Measurements from ENCODE around the gene PRDM15. TPM values are rescaled to one million over a fixed set of nuclear protein-coding genes. Genes with fewer than 3 reads are reported as not detected.
A peak's percentile ranks its signal among the peaks of the same experiment; 100 is the strongest.

The PRDM15 gene
- total and polyA plus RNA-seq, 10 donors = 4.4 to 18.0 (median 10.8) TPM

DNA sequence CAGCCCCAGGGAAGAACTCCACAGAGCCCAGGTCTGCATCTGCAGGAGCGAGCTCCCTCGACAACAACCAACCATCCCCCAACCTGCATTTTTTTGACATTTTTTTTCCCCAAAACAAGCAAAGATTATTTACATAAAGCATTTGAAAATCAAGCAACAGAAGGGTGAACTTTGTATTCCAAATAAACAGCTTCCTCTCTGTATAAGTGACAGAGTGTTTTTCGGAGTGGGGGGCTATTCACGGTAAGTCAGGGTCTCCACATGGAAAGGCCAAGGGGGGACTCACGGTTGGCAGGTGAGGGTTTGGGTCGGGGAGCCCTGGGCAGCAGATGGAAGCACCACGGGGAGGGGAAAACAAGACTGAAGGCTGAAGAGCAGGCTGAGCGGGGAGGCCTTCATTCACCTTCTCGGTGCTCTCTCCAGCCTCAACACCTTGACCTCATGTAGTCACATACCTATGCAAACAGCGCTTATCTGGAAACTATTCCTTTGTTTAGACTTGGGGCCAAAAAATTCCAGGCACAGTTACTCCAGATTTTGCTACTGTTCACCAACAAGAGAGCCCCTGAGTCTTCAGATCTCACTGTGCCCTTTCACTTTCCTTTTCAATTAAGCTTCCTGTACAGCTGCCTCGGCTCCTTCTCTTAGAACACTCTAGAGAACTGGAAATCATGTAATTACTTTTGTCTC lies 47.1 kb upstream of the PRDM15 start:
- Histone ChIP-seq H3K9me3 (no peaks in the 10 kb centered on the region), H3K4me3 (peak overlapping the region; percentile 15 to 67 (median 32)), H3K27me3 (replicated peaks in 1 of 7) (no peaks in the 10 kb centered on the region), H3K4me1 (peaks cover 57 to 99% (median 95%) of the 10 kb centered on the region in 6 donors), H3K27ac (peak overlapping the region; percentile 80 to 91 (median 89)), H3K36me3 (no peaks in the 10 kb centered on the region)
- 8 to 19% (median 15%) methylated on average over 11 of the region's 11 CpGs for WGBS, 5 donors
- no peak for DNase-seq
- peak in 2 of 3 donors; percentile 28 to 33 for TF ChIP-seq POLR2AphosphoS5 (IDR thresholded peaks at IDR 0.05)
- no peak for TF ChIP-seq POLR2A (IDR thresholded peaks at IDR 0.05)
- intact Hi-C loops (cut with DNase I; ENCODE audit: low total_unique reads) = no loop called here

DNA sequence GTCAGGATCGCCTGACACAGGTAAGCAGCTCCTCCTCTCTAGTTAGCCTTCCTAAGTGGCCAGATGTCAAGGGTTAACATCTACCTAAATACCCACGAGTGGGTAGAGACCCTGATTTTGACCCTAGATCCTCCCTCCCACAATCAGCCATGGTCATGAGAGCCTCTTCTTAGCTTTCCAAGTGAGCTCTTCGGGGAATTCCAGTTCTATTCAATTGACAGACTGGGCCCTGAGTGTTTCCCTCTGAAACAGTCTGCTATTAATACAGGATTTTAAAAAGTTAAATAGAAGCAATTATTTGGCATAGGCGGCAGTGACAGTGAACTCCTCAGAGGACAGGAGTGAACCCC lies 46.6 kb upstream of the PRDM15 start:
- Histone ChIP-seq H3K36me3 (no peaks in the 10 kb centered on the region), H3K4me1 (peaks cover 57 to 99% (median 95%) of the 10 kb centered on the region in 6 donors), H3K4me3 (peak overlapping the region in 7 of 8 donors; percentile 15 to 67 (median 33)), H3K27me3 (replicated peaks in 1 of 7) (no peaks in the 10 kb centered on the region), H3K27ac (peak overlapping the region; percentile 80 to 91 (median 89)), H3K9me3 (no peaks in the 10 kb centered on the region)
- no peak for TF ChIP-seq POLR2AphosphoS5 (IDR thresholded peaks at IDR 0.05)
- TF ChIP-seq POLR2A (IDR thresholded peaks at IDR 0.05) = no peak
- TF ChIP-seq, protein P1, sequence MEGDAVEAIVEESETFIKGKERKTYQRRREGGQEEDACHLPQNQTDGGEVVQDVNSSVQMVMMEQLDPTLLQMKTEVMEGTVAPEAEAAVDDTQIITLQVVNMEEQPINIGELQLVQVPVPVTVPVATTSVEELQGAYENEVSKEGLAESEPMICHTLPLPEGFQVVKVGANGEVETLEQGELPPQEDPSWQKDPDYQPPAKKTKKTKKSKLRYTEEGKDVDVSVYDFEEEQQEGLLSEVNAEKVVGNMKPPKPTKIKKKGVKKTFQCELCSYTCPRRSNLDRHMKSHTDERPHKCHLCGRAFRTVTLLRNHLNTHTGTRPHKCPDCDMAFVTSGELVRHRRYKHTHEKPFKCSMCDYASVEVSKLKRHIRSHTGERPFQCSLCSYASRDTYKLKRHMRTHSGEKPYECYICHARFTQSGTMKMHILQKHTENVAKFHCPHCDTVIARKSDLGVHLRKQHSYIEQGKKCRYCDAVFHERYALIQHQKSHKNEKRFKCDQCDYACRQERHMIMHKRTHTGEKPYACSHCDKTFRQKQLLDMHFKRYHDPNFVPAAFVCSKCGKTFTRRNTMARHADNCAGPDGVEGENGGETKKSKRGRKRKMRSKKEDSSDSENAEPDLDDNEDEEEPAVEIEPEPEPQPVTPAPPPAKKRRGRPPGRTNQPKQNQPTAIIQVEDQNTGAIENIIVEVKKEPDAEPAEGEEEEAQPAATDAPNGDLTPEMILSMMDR (IDR thresholded peaks at IDR 0.05 in 8 of 11, conservative IDR thresholded peaks at IDR 0.05 in 3 of 11) = no peak
- 47 to 63% (median 56%) methylated on average over 4 of the region's 4 CpGs for WGBS, 5 donors
- intact Hi-C loops (cut with DNase I; ENCODE audit: low total_unique reads) = no loop called here
- DNase-seq = no peak

DNA sequence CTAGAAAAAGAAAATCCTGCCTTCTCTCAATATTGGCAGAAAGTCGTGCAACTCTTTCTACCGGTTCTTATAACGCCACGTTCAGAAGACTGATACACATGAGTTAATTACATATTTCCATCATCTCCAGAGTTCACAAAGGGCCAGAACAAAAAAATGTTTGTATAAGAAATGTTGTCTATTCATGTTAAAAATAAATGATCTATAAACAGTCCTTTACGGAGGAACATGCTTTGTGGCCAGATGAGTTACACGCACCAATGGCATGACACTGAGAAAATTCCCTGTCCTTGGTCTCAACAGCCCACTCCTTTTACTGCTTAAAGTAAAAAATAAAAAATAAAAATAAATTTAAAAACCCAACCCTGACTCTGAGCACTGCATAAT lies 45.2 kb upstream of the PRDM15 start:
- TF ChIP-seq POLR2A (IDR thresholded peaks at IDR 0.05) = no peak
- H3K4me3 ChIP-seq = no peak overlapping the region
- H3K27me3 ChIP-seq (replicated peaks in 1 of 7) = no peaks in the 10 kb centered on the region
- no peak for DNase-seq
- WGBS, 5 donors = 49 to 75% (median 63%) methylated on average over 6 of the region's 6 CpGs
- H3K9me3 ChIP-seq = no peaks in the 10 kb centered on the region
- H3K27ac ChIP-seq = peak overlapping the region; percentile 2 to 91 (median 83)
- intact Hi-C loops (cut with DNase I; ENCODE audit: low total_unique reads) = no loop called here
- H3K36me3 ChIP-seq = peaks cover 0 to 12% (median 2%) of the 10 kb centered on the region in 6 donors
- peaks cover 58 to 92% (median 88%) of the 10 kb centered on the region in 6 donors for H3K4me1 ChIP-seq

DNA sequence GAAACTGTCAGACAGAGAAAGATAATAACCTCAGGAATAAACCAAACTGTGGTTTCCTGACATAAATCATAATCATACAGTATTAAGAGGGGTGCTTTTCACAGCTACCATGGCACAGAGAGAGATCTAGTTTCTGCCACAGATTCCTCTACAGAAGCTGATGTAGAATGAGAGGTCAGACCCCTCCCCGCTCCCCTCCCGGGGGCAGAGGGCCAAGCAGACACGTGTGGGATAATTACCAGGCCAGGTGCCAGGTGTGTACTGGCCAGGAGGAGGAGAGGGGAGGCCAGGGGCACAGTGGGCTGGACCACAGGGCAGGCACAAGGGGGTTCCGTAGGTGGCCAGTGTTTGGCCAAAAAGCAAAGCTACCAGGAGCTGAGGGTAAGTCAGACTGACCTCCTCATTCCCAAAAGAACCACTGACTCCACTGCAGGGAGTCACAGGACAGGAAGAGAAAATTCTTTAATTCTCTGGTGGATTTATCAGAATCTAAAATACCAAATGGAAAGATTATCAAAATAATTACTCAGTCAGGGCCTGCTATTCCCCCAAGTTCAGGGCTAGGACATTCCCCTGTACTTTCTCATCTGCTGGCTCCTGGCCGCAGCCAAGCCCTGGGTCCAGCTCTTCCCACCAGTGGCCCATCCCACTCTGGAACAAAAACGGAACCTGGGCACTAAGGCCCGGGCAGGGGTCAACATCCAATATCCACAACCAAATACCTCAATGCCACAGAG lies 44.7 kb upstream of the PRDM15 start:
- DNase-seq = no peak
- TF ChIP-seq POLR2A (IDR thresholded peaks at IDR 0.05) = no peak
- TF ChIP-seq POLR2AphosphoS5 (IDR thresholded peaks at IDR 0.05) = peak; percentile 18 to 49 (median 19)
- peaks cover 0 to 18% (median 2%) of the 10 kb centered on the region in 6 donors for H3K36me3 ChIP-seq
- peak overlapping the region; percentile 2 to 91 (median 83) for H3K27ac ChIP-seq
- 33 to 47% (median 43%) methylated on average over 7 of the region's 7 CpGs for WGBS, 5 donors
- no peaks in the 10 kb centered on the region for H3K9me3 ChIP-seq
- H3K27me3 ChIP-seq (replicated peaks in 1 of 7) = no peaks in the 10 kb centered on the region
- H3K4me1 ChIP-seq = peaks cover 53 to 87% (median 82%) of the 10 kb centered on the region in 6 donors
- intact Hi-C loops (cut with DNase I; ENCODE audit: low total_unique reads) = no loop called here
- H3K4me3 ChIP-seq = no peak overlapping the region

DNA sequence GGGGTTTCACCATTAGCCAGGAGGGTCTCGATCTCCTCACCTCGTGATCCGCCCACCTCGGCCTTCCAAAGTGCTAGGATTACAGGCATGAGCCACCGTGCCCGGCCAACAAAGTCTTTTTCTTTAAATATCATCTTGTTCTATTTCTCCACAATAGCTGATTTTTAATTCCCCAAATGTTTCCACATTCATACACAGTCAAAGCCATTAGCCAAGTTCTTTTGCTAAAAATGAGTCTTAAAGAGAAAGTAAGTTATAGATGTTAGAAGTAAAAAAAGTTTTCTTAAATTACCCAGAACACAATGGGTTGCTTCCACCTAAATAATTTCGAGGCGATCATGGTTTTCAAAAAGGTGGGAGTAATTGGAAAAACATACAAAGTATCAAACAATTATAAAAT lies 44.0 kb upstream of the PRDM15 start:
- intact Hi-C loops (cut with DNase I; ENCODE audit: low total_unique reads) = no loop called here

More for the DNA sequence above, 44.0 kb upstream of the PRDM15 start:
- TF ChIP-seq POLR2A (IDR thresholded peaks at IDR 0.05) (no peak), POLR2AphosphoS5 (IDR thresholded peaks at IDR 0.05) (no peak)
- TF ChIP-seq, protein P1 (IDR thresholded peaks at IDR 0.05 in 8 of 11, conservative IDR thresholded peaks at IDR 0.05 in 3 of 11) = no peak
- peaks cover 46 to 81% (median 76%) of the 10 kb centered on the region in 6 donors for H3K4me1 ChIP-seq
- peak overlapping the region in 6 of 8 donors; percentile 20 to 91 (median 89) for H3K27ac ChIP-seq
- peaks cover 0 to 24% (median 5%) of the 10 kb centered on the region in 6 donors for H3K36me3 ChIP-seq
- 69 to 76% (median 73%) methylated on average over 8 of the region's 8 CpGs for WGBS, 5 donors
- no peaks in the 10 kb centered on the region for H3K9me3 ChIP-seq
- H3K27me3 ChIP-seq (replicated peaks in 1 of 7) = no peaks in the 10 kb centered on the region
- DNase-seq = no peak
- no peak overlapping the region for H3K4me3 ChIP-seq
